SKM-1 (cell line): ENCODE results near the gene PPME1.

Source experiments
- DNase-seq: peaks from one replicate; lab custom pipeline; 2025; ENCODE audit not compliant: unreplicated experiment; lab: John Stamatoyannopoulos, UW

PPME1 gene

GRCh38 chr11:74157169-74157568 is 13.9 kb upstream of the PPME1 start:
- DNase-seq: no peak

DNA sequence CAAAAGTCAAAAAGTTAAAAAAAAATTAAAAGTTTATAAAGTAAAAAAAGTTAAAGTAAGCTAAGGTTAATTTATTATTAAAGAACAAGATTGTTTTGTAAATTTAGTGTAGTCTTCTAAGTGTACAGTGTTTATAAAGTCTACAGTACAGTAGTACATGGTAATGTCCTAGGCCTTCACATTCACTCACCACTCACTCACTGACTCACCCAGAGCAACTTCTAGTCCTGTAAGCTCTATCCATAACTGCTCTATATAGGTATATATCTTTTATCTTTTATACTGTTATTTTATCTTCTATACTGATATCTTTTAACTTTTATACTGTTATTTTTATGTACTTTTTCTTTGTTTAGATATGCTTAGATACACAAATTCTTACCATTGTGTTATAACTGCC is 11.4 kb upstream of the PPME1 start:
- DNase-seq: no peak

- no peak for DNase-seq
Measured at GRCh38 chr11:74162681-74163467, 8.2 kb upstream of the PPME1 start.

DNA sequence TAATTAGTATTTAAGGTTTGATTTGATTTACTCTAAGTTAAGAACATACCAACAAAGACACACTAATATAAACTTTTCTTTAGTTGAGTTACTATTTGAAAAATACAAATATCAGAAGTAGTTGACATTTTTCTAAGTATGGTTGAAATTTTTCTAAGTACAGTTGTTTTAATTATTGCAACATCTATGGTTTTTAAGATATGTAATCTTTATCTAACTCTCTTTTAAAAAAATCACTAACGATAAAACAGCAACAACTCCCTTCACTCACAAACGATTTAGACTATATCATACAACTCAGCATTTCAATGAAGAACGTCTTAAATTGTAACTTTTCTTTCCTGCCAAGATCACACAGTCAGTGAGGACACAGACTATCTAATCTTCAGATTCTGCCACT is 2.3 kb upstream of the PPME1 start:
- DNase-seq: no peak

DNA sequence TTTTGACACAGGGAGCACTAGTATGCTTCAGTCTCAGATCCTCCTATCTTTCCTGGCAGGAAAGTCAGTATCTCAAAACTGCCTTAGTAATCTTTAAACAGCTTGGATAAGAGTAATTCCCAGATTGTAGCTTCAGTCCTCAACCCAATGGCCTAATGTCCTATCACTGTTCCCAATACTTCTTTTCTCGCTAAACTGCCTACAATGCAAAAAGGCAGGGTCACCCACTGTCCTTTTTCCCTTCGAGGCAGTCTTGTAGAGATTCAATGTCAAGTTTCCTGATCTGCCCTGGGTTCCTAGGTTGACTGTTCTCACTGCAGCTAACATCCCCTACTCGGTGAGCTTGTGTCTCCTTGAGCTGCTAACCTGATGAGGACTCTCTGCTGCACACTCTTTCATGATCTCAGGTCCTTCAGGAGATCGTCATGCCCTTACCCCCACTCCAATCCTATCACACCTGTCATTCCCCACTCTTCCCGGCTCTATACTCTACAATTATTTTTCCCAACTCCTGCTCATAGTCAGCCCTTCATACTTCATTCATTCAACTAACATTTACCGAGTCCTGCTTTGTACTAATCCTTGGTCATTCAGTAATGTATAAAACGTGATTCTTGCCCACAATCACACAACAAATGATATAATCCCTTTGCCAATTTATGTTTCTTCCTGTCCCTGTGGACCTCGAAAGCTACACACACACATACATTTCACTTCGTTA is 1.2 kb upstream of the PPME1 start:
- DNase-seq: no peak

DNA sequence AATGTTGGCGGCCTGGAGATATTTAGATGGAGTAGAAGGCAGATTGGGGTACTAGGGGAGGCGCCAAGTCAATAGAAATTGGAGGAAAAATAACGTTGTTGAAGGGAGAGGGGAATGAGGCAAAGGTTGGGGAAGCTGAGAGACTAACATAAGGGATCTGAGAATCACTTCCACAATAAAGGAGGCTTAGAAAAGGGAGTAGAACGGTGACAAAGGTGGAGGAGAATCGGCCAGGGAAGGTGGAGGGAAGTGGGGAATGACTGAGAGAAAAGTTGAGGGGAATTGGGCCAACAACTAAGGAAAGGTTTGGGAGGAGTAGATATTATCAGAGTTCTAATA is 510 bp downstream of the PPME1 start:
- no peak for DNase-seq

DNA sequence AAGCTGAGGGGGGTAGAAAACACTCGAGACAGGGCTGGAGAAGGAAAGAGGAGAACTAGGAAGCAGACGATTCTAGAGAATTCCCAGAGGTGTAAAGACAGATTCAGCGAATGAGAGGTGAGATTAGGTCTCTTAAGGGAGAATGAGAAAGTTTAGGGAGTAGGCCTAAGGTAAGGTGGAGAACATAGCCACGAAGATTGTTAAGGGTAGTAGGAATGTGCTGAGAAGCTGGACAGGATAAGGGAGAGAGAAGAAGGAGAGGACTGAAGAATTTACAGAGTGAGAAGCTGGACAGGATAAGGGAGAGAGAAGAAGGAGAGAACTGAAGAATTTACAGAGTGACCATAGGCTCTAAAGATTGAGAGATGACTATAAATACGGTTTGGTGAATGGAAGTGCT is 908 bp downstream of the PPME1 start:
- DNase-seq: no peak

- no peak for DNase-seq
Measured at GRCh38 chr11:74175920-74176319, 4.8 kb downstream of the PPME1 start.

DNA sequence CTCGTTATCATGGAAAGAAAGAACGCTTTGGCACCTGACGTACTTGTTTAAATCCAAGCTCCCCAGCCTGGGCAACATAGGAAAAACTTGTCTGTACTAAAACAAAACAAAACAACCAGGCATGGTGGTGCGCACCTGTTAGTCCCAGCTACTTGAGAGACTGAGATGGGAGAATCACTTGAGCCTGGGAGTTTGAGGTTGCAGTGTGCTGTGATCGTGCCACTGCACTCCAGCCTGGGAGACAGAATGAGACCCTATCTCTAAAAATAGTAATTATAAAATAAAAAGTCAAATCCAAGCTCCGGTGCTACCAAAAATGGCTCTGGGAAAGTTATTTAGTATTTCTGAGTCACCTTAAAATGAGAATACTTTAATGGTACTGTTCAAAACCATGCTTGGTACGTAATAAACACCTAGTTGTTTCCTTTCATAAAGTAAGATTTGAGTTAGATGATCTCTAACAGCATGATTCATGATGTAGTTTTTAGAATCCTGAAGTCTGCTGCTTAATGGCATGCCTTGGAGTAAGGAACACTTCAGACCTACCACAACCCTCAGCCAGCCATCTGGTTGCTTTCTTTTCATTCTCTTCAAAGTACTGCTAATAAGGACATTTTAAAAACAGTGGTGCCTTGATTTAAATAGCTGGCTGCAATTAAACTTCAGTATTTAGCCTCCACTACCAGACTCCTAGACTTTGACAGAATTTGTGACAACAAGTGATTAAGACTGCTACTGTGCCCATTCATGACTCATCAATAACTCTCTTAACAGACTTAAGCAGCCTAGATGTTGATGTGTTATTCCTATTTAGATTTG is 8.4 kb downstream of the PPME1 start:
- DNase-seq: no peak

DNA sequence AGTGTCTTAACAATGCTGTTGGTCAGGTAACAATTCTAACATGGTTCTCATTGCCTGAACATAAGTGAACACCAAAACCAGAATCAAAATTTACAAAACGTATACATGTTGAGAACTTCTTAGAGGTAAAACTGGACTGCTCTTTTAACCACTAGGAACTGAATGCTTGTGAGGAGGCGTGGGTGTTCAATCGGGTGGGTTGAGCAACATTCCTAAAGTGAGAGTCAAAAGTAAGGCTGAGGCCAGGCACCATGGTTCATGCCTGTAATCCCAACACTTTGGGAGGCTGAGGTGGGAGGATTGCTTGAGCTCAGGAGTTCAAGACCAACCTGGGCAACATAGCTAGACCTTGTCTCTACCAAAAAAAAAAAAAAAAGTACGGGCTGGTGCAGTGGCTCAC is 11.5 kb downstream of the PPME1 start:
- DNase-seq: no peak

- DNase-seq: no peak
Measured at GRCh38 chr11:74185285-74185684, 14.2 kb downstream of the PPME1 start.

DNA sequence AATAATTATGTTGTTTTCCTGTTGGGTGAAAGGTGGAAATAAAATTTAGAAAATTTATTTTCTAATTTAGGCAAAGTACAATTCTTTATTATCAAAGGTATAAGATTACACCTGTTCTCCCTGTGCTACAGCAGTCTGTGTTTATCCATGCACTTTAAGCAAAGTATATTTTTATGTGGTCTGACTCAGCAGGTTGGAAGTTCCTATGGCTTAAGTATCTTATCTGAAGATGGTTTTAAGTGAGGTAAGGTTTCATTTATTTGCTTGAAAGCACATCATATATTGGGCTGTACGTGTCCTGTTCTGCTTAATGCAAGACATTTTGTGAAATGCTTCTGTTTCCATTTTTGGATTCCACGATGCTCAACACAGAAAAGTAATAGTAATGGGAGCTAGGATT is 14.6 kb downstream of the PPME1 start:
- DNase-seq: no peak

GRCh38 chr11:74195828-74196227 is 24.7 kb downstream of the PPME1 start:
- no peak for DNase-seq

GRCh38 chr11:74196781-74197486 is 25.8 kb downstream of the PPME1 start:
- DNase-seq: no peak

DNA sequence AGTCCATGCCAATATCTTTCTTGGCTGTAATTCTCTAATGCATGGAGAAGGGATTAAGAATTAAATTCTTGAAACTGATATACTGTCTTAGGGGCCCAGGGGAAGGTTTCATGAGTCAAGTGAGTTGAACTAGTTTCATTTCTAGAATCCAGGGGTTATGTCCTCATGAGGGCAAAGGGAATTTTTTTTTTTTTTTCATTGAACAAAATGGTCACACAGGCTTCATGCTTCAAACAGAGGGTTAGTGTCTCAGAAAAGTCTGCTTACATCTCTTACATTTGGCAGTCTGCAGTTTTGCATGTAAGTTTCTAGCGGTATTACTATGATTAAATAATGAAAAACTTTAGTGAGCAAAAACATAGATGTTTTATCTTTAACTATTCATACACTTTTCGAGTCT is 32.9 kb downstream of the PPME1 start:
- no peak for DNase-seq

- no peak for DNase-seq
Measured at GRCh38 chr11:74204701-74205100, 33.6 kb downstream of the PPME1 start.

DNA sequence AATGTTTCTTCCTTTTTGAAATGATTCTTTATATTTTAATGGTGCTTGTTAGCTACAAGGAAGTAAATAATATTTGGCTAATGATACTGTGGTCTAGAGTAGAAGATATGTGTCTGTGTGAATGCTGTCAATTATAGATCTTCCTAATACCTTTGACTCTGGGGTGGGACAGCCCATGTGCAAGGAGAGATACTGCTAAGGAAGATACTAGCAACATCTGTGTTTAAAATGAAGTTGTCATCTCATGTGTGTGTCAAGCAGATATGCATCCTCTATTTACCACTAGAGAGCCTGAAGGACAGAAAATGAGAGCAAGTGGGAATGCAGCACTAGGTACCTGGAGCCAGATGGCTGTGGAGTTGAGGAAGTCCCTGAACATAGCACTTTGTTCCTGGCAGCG is 34.1 kb downstream of the PPME1 start:
- no peak for DNase-seq

DNA sequence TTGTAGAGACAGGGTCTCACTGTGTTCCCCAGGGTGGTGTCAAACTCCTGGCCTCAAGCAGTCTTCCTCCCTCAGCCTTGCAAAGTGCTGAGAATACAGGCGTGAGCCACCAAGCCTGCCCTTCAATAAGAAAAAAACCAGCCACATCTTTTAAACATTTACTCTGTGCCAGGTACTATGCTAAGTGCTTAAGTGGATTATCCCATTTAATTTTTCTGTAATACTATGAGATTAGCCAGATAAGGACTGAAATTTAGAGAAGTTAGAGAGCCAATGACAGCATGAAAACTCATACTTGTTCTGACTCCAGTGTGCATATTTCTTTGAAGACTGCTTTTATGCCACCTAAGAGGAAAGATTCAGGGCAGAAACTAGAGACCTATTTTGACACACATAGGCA is 35.7 kb downstream of the PPME1 start:
- no peak for DNase-seq

DNA sequence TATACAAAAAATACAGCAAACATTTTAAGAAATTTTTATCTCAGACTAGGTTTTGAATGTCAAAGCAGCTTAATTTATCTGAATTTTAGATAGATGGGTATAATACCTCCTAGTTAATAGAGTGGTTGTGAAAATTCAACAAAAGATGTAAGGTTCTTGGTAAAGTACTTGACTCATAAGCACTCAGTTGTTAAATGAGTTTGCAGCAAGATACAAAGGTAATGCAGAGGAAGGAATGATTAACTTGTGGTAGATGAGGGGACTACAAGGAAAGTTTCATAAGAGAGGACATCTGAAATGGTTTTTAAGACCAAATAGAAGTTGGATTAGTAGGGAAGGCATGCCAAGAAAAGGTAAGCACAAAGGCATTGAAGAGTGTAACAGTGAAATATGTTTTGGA is 37.4 kb downstream of the PPME1 start:
- DNase-seq: no peak

- DNase-seq: no peak
Measured at GRCh38 chr11:74212533-74212932, 41.4 kb downstream of the PPME1 start.

GRCh38 chr11:74220376-74220775 is 49.3 kb downstream of the PPME1 start:
- DNase-seq: no peak
